ENCODE data around the gene MACF1. TPM values are rescaled to one million over a fixed set of nuclear protein-coding genes. Genes with fewer than 3 reads are reported as not detected.
"Not testable (repeated sequence)": the region's sequence is repeated elsewhere in the genome, so short reads cannot be mapped to it uniquely, and the experiment has no call there.

The MACF1 gene
- total RNA-seq, 2 donors from 2014 or later: 510 to 525 TPM

DNA sequence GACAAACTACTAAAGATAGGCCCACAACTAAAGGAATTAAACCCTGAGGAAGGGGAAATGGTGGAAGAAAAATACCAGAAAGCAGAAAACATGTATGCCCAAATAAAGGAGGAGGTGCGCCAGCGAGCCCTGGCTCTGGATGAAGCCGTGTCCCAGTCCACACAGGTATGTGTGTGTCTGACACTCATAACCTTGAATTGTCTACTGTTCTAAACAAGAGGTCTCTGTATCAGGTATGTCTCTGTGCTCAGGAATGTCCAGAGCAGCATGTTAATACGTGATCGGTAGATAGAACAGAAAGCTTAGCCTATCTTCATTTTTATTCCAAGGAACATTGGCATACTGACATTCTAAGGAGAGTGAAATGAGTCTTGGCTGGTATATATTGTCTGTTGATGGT is 231.1 kb downstream of the MACF1 start:
- Mint-ChIP-seq H3K36me3 (ENCODE audit: low read depth) (peaks cover 14% of the 10 kb centered on the region), H3K27ac (peak overlapping the region; percentile 61), H3K27me3 (no peaks in the 10 kb centered on the region), H3K4me3 (no peak overlapping the region), H3K4me1 (peaks cover 3% of the 10 kb centered on the region)
- DNase-seq: no peak
- no peaks in the 10 kb centered on the region for H3K9me3 ChIP-seq (ENCODE audit: control insufficient read depth, low read length, poor library complexity, severe bottlenecking)
- no peak for ATAC-seq

DNA sequence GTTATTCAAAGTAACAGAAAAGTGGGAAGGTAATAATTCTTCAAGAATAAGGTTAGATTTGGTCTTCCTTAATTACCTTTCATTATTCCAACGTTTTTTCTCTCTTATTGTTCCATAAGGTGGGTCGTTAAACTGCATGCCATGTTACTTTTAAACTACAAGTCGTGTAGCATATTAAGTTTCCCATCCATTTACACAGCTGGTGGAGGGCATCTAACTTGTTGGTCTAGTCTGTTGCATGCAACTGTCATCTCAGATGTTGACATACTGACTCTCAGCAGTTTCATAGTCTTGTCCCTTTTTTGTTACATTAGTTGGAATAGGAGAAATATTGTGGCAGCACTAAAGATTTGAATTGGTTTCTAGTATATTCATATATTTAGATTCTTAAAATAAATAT is 232.3 kb downstream of the MACF1 start:
- DNase-seq: no peak
- Mint-ChIP-seq H3K36me3 (ENCODE audit: low read depth) (peaks cover 19% of the 10 kb centered on the region), H3K27ac (peak overlapping the region; percentile 61)

DNA sequence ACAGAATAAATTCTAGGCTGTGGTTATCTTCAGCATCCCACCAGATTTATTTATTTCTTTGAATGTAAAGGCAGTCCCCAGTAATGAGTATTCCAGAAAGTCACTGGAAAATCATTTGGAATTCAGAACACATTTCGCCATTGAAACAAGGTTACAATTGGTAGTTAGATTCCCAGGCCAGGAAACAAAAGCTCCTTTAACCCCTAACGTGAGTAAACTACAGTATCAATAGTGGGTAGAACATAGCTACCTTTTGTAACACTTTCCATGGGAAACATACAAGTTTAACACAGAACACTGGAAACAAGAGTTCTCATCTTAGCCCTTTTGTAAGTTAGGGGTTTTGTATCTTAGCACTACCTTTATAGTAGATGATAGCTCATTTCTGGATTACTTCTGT is 233.5 kb downstream of the MACF1 start:
- no peak for ATAC-seq
- DNase-seq: no peak
- Mint-ChIP-seq H3K4me1 (peaks cover 2% of the 10 kb centered on the region), H3K36me3 (ENCODE audit: low read depth) (peaks cover 22% of the 10 kb centered on the region), H3K27me3 (no peaks in the 10 kb centered on the region), H3K27ac (no peak overlapping the region), H3K4me3 (no peak overlapping the region)
- H3K9me3 ChIP-seq (ENCODE audit: control insufficient read depth, low read length, poor library complexity, severe bottlenecking): no peaks in the 10 kb centered on the region

More for the DNA sequence above, 232.3 kb downstream of the MACF1 start:
- H3K27me3 Mint-ChIP-seq: no peaks in the 10 kb centered on the region
- H3K9me3 ChIP-seq (ENCODE audit: control insufficient read depth, low read length, poor library complexity, severe bottlenecking): no peaks in the 10 kb centered on the region
- peaks cover 2% of the 10 kb centered on the region for H3K4me1 Mint-ChIP-seq
- H3K4me3 Mint-ChIP-seq: no peak overlapping the region
- no peak for ATAC-seq

DNA sequence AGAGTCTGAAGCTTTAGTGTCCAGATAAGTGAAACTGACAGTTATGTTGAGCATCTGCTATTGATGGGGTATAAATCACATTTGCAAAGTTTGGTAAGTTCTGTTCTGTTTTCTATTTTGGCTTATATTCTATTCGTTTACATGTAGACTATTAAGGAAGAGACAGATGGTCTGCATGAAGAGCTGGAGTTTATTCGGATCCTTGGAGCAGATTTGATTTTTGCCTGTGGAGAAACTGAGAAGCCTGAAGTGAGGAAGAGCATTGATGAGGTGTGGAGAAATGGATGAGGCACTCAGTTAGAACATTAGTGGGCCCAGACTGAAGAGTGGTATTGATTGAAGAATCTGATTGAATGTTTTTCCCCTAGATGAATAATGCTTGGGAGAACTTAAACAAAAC is 236.4 kb downstream of the MACF1 start:
- Mint-ChIP-seq H3K27me3 (no peaks in the 10 kb centered on the region), H3K4me1 (peaks cover 2% of the 10 kb centered on the region), H3K4me3 (no peak overlapping the region), H3K36me3 (ENCODE audit: low read depth) (peaks cover 22% of the 10 kb centered on the region), H3K27ac (peak overlapping the region; percentile 9)
- DNase-seq (no peak), ATAC-seq (no peak)
- no peaks in the 10 kb centered on the region for H3K9me3 ChIP-seq (ENCODE audit: control insufficient read depth, low read length, poor library complexity, severe bottlenecking)

GRCh38 chr1:39441797-39442196 is 237.3 kb downstream of the MACF1 start:
- DNase-seq (no peak), ATAC-seq (no peak)
- Mint-ChIP-seq H3K4me3 (peak overlapping the region; percentile 64), H3K4me1 (peaks cover 2% of the 10 kb centered on the region), H3K27me3 (no peaks in the 10 kb centered on the region), H3K36me3 (ENCODE audit: low read depth) (peaks cover 19% of the 10 kb centered on the region), H3K27ac (peak overlapping the region; percentile 14)
- H3K9me3 ChIP-seq (ENCODE audit: control insufficient read depth, low read length, poor library complexity, severe bottlenecking): no peaks in the 10 kb centered on the region

- H3K27ac Mint-ChIP-seq: peak overlapping the region; percentile 11
- DNase-seq: no peak
- peaks cover 2% of the 10 kb centered on the region for H3K4me1 Mint-ChIP-seq
- no peak for ATAC-seq
- H3K9me3 ChIP-seq (ENCODE audit: control insufficient read depth, low read length, poor library complexity, severe bottlenecking): no peaks in the 10 kb centered on the region
- peaks cover 16% of the 10 kb centered on the region for H3K36me3 Mint-ChIP-seq (ENCODE audit: low read depth)
- no peak overlapping the region for H3K4me3 Mint-ChIP-seq
- no peaks in the 10 kb centered on the region for H3K27me3 Mint-ChIP-seq
These were observed 241.1 kb downstream of the MACF1 start for GRCh38 chr1:39445573-39445972.

GRCh38 chr1:39446986-39447567 is 242.6 kb downstream of the MACF1 start:
- Mint-ChIP-seq H3K4me3 (no peak overlapping the region), H3K36me3 (ENCODE audit: low read depth) (peaks cover 14% of the 10 kb centered on the region), H3K27me3 (no peaks in the 10 kb centered on the region), H3K27ac (peak overlapping the region; percentile 6), H3K4me1 (no peaks in the 10 kb centered on the region)
- DNase-seq (no peak), ATAC-seq (no peak)
- no peaks in the 10 kb centered on the region for H3K9me3 ChIP-seq (ENCODE audit: control insufficient read depth, low read length, poor library complexity, severe bottlenecking)

DNA sequence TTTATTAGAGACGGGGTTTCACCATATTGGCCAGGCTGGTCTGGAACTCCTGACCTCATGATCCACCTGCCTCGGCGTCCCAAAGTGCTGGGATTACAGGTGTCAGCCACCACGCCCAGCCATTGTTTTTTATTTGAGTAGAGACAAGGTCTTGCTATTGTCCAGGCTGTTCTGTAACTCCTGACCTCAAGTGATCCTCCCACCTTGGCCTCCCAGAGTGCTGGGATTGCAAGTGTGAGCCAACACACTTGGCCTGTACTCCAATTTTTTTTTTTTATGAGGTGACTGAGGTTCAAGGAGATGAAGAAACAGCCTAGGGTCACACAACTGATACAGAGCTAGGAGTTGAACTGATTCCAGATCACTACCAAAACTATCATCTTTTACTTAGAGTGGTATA is 245.5 kb downstream of the MACF1 start:
- H3K9me3 ChIP-seq (ENCODE audit: control insufficient read depth, low read length, poor library complexity, severe bottlenecking); H3K4me1 Mint-ChIP-seq; H3K36me3 Mint-ChIP-seq (ENCODE audit: low read depth); DNase-seq; H3K27me3 Mint-ChIP-seq; ATAC-seq; H3K4me3 Mint-ChIP-seq: not testable (repeated sequence)
- peak overlapping the region; percentile 32 for H3K27ac Mint-ChIP-seq

GRCh38 chr1:39450956-39451606 is 246.6 kb downstream of the MACF1 start:
- DNase-seq: no peak
- ATAC-seq: no peak
- H3K9me3 ChIP-seq (ENCODE audit: control insufficient read depth, low read length, poor library complexity, severe bottlenecking): no peaks in the 10 kb centered on the region
- no peak overlapping the region for H3K4me3 Mint-ChIP-seq
- no peaks in the 10 kb centered on the region for H3K27me3 Mint-ChIP-seq
- H3K4me1 Mint-ChIP-seq: no peaks in the 10 kb centered on the region
- H3K36me3 Mint-ChIP-seq (ENCODE audit: low read depth): peaks cover 6% of the 10 kb centered on the region
- H3K27ac Mint-ChIP-seq: no peak overlapping the region

- ATAC-seq (no peak), DNase-seq (no peak)
- Mint-ChIP-seq H3K27ac (no peak overlapping the region), H3K36me3 (ENCODE audit: low read depth) (peaks cover 13% of the 10 kb centered on the region), H3K27me3 (no peaks in the 10 kb centered on the region), H3K4me1 (peaks cover 2% of the 10 kb centered on the region), H3K4me3 (no peak overlapping the region)
- H3K9me3 ChIP-seq (ENCODE audit: control insufficient read depth, low read length, poor library complexity, severe bottlenecking): no peaks in the 10 kb centered on the region
These were observed 247.6 kb downstream of the MACF1 start for GRCh38 chr1:39452081-39452480.

DNA sequence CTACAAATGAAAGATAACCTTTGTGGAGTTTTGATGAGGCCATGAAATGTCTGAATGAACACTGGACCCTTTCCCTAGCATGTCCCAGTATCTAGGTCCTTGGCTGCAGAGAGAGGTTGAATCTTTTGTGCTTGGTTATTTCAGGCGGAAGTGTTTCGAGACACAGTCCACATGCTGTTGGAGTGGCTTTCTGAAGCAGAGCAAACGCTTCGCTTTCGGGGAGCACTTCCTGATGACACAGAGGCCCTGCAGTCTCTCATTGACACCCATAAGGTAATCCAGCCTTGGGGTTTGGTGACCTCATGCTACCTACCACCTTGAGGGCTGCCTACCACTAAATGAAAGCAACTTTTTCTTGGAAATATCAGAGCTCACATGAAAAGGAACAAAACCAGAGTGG is 248.0 kb downstream of the MACF1 start:
- Mint-ChIP-seq H3K27ac (no peak overlapping the region), H3K4me3 (no peak overlapping the region), H3K27me3 (no peaks in the 10 kb centered on the region), H3K4me1 (peaks cover 3% of the 10 kb centered on the region), H3K36me3 (ENCODE audit: low read depth) (peaks cover 17% of the 10 kb centered on the region)
- no peaks in the 10 kb centered on the region for H3K9me3 ChIP-seq (ENCODE audit: control insufficient read depth, low read length, poor library complexity, severe bottlenecking)
- ATAC-seq (no peak), DNase-seq (no peak)

DNA sequence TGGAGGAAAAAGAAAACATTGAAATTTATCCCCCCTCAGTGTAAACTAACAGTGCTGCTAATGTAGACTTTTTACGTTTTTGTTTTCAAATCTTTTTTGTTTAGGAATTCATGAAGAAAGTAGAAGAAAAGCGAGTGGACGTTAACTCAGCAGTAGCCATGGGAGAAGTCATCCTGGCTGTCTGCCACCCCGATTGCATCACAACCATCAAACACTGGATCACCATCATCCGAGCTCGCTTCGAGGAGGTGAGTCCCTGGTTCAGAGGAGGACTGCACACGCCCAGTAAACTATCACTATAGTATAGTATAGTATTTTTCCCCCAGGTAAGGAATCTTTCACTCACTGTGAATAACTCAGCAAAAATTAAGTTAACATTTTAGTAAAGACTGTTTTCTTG is 249.1 kb downstream of the MACF1 start:
- H3K36me3 Mint-ChIP-seq (ENCODE audit: low read depth): peaks cover 18% of the 10 kb centered on the region

DNA sequence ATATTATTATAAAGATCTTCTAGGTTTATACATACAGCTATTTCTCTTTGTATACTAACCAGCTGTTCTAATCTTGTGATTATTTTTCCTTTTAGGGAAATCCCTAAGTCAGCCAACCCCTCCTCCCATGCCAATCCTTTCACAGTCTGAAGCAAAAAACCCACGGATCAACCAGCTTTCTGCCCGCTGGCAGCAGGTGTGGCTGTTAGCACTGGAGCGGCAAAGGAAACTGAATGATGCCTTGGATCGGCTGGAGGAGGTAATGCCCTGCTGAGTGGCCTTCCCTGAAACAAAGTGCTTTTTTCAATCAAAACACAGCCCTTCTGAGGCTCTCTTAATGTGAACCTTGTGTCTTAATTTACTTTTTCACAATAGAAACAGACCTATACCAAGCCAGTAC is 254.5 kb downstream of the MACF1 start:
- Mint-ChIP-seq H3K27ac (no peak overlapping the region), H3K4me1 (peaks cover 6% of the 10 kb centered on the region)
- ATAC-seq: no peak

More for the DNA sequence above, 249.1 kb downstream of the MACF1 start:
- H3K9me3 ChIP-seq (ENCODE audit: control insufficient read depth, low read length, poor library complexity, severe bottlenecking): no peaks in the 10 kb centered on the region
- Mint-ChIP-seq H3K4me3 (no peak overlapping the region), H3K4me1 (peaks cover 4% of the 10 kb centered on the region), H3K27me3 (no peaks in the 10 kb centered on the region), H3K27ac (no peak overlapping the region)
- ATAC-seq: no peak
- no peak for DNase-seq

GRCh38 chr1:39462074-39462473 is 257.6 kb downstream of the MACF1 start:
- H3K4me3 Mint-ChIP-seq: no peak overlapping the region
- no peak overlapping the region for H3K27ac Mint-ChIP-seq
- no peak for ATAC-seq
- no peak for DNase-seq
- no peaks in the 10 kb centered on the region for H3K9me3 ChIP-seq (ENCODE audit: control insufficient read depth, low read length, poor library complexity, severe bottlenecking)
- peaks cover 18% of the 10 kb centered on the region for H3K36me3 Mint-ChIP-seq (ENCODE audit: low read depth)
- peaks cover 5% of the 10 kb centered on the region for H3K4me1 Mint-ChIP-seq
- no peaks in the 10 kb centered on the region for H3K27me3 Mint-ChIP-seq

More for the DNA sequence above, 254.5 kb downstream of the MACF1 start:
- Mint-ChIP-seq H3K36me3 (ENCODE audit: low read depth) (peaks cover 22% of the 10 kb centered on the region), H3K4me3 (no peak overlapping the region), H3K27me3 (no peaks in the 10 kb centered on the region)
- no peaks in the 10 kb centered on the region for H3K9me3 ChIP-seq (ENCODE audit: control insufficient read depth, low read length, poor library complexity, severe bottlenecking)
- DNase-seq: no peak

Measured in T-helper 17 cell (primary cell).